HepG2 (cell line): ENCODE measurements around the gene ST6GALNAC2. TPM values are rescaled to one million over a fixed set of nuclear protein-coding genes. Genes with fewer than 3 reads are reported as not detected.
A peak's percentile ranks its signal among the peaks of the same experiment; 100 is the strongest.

Experiments used
- ATM ChIP-seq: fragments of 450-650 bp; IDR thresholded peaks from 2 replicates; pipeline ENCODE4 v1.7.1; 2017; ENCODE audit warnings: mild to moderate bottlenecking, borderline replicate concordance
- DMAP1 ChIP-seq: IDR thresholded peaks from 2 replicates; pipeline ENCODE4 v1.6.1; 2016
- EED ChIP-seq: sonication (generic); formaldehyde crosslinking; IDR thresholded peaks from 2 replicates; pipeline ENCODE4 v1.5.0; 2020; ENCODE audit warnings: mild to moderate bottlenecking, missing genetic modification reagents
- FOXA3 ChIP-seq: IDR thresholded peaks from 2 replicates; pipeline ENCODE4 v1.6.1; 2016; ENCODE audit warnings: missing genetic modification reagents, missing compliant biosample characterization
- GATAD1 ChIP-seq: IDR thresholded peaks from 2 replicates; pipeline ENCODE4 v1.6.1; 2016; ENCODE audit warnings: missing genetic modification reagents, missing compliant biosample characterization
- GFI1 ChIP-seq: sonication (generic); formaldehyde crosslinking; IDR thresholded peaks from 2 replicates; pipeline ENCODE4 v1.5.0; 2020; ENCODE audit warnings: missing genetic modification reagents, mild to moderate bottlenecking, borderline replicate concordance
- KDM1A ChIP-seq: IDR thresholded peaks from 2 replicates; pipeline ENCODE4 v1.6.1; 2016; ENCODE audit warnings: missing compliant biosample characterization
- MTA1 ChIP-seq: sonication (generic); formaldehyde crosslinking; IDR thresholded peaks from 2 replicates; pipeline ENCODE4 v1.4.0; 2020; ENCODE audit warnings: missing genetic modification reagents, mild to moderate bottlenecking, borderline replicate concordance
- NFATC3 ChIP-seq: sonication (generic); formaldehyde crosslinking; IDR thresholded peaks from 2 replicates; pipeline ENCODE4 v1.5.1; 2020; ENCODE audit warnings: mild to moderate bottlenecking, missing genetic modification reagents
- NR3C1 ChIP-seq: sonication (generic); formaldehyde crosslinking; IDR thresholded peaks from 2 replicates; pipeline ENCODE4 v1.4.0; 2020; ENCODE audit warnings: missing genetic modification reagents
- PHF8 ChIP-seq: sonication (generic); formaldehyde crosslinking; IDR thresholded peaks from 2 replicates; pipeline ENCODE4 v1.5.0; 2020; ENCODE audit warnings: missing genetic modification reagents
- POLR2AphosphoS2 ChIP-seq: IDR thresholded peaks from 2 replicates; pipeline ENCODE4 v1.6.1; 2011; ENCODE audit warnings: low read depth, low read length, improper control_type of control experiment
- RBM22 ChIP-seq: fragments of 200-400 bp; formaldehyde crosslinking; optimal IDR thresholded peaks from 2 replicates; pipeline ENCODE3; 2017; ENCODE audit warnings: mild to moderate bottlenecking, low read length, moderate library complexity
- SMAD9 ChIP-seq: sonication (generic); formaldehyde crosslinking; IDR thresholded peaks from 2 replicates; pipeline ENCODE4 v1.5.1; 2020; ENCODE audit warnings: mild to moderate bottlenecking, missing genetic modification reagents
- SMYD3 ChIP-seq: sonication (generic); formaldehyde crosslinking; IDR thresholded peaks from 2 replicates; pipeline ENCODE4 v1.8.1; 2023; ENCODE audit warnings: mild to moderate bottlenecking, missing genetic modification reagents
- SOX6 ChIP-seq, 2 experiments: fragments of 450-650 bp in 1 of 2; sonication (generic) in 1 of 2; formaldehyde crosslinking in 1 of 2; IDR thresholded peaks; 2 replicates each; pipeline versions ENCODE4 v1.4.0 to v1.6.1; 2017 to 2020; ENCODE audit warnings: antibody characterized with exemption in 1 of 2, mild to moderate bottlenecking in 1 of 2, missing genetic modification reagents in 1 of 2
- YEATS4 ChIP-seq: sonication (generic); formaldehyde crosslinking; IDR thresholded peaks from 2 replicates; pipeline ENCODE4 v1.4.0; 2020; ENCODE audit warnings: missing genetic modification reagents, borderline replicate concordance
- ZBTB8A ChIP-seq: sonication (generic); formaldehyde crosslinking; IDR thresholded peaks from 2 replicates; pipeline ENCODE4 v1.4.0; 2020; ENCODE audit warnings: mild to moderate bottlenecking, low read depth, missing genetic modification reagents, borderline replicate concordance
- ZIK1 ChIP-seq: sonication (generic); formaldehyde crosslinking; IDR thresholded peaks from 2 replicates; pipeline ENCODE4 v1.5.0; 2020; ENCODE audit warnings: mild to moderate bottlenecking, low read depth, missing genetic modification reagents, borderline replicate concordance
- ZNF17 ChIP-seq: sonication (generic); formaldehyde crosslinking; IDR thresholded peaks from 2 replicates; pipeline ENCODE4 v1.5.0; 2020; ENCODE audit warnings: mild to moderate bottlenecking, missing genetic modification reagents
- ZNF326 ChIP-seq: sonication (generic); formaldehyde crosslinking; IDR thresholded peaks from 2 replicates; pipeline ENCODE4 v1.4.0; 2020; ENCODE audit warnings: missing genetic modification reagents, borderline replicate concordance
- ZNF572 ChIP-seq: sonication (generic); formaldehyde crosslinking; IDR thresholded peaks from 2 replicates; pipeline ENCODE4 v1.5.1; 2020; ENCODE audit warnings: mild to moderate bottlenecking, missing genetic modification reagents
- ZNF672 ChIP-seq: sonication (generic); formaldehyde crosslinking; IDR thresholded peaks from 2 replicates; pipeline ENCODE4 v1.8.1; 2022; ENCODE audit warnings: missing genetic modification reagents
- polyA plus RNA-seq, 8 experiments: library from polyadenylated mRNA; depleted of rRNA in 3 of 8; stranded (reverse) in 7 of 8; unstranded in 1 of 8; fragments of >200 nt; fragmentation: Illumina TruSeq in 4 of 8; extraction: Trizol in 4 of 8; gene quantifications; 2 replicates each; pipeline versions ENCODE4 v1.2.1 to v1.2.3, GENCODE V29; 2011 to 2016; ENCODE audit warnings: low read depth in 4 of 8, missing spikeins in 1 of 8, mixed read lengths in 1 of 8; ENCODE audit not compliant: insufficient read depth in 1 of 8
- total RNA-seq, 5 experiments: library from RNA; depleted of rRNA; stranded (reverse); fragments of >200 nt; fragmentation: Illumina TruSeq; extraction: Trizol; gene quantifications; 2 replicates each; pipeline ENCODE4 v1.2.3, GENCODE V29; 2016; ENCODE audit warnings: low read depth in 1 of 5
- TF ChIP-seq, protein P1 (sequence below): sonication (generic); IDR thresholded peaks from 2 replicates; pipeline ENCODE4 v1.6.1; 2016; ENCODE audit warnings: low read depth, borderline replicate concordance
- TF ChIP-seq, protein P2 (sequence below): fragments of 450-650 bp; IDR thresholded peaks from 2 replicates; pipeline ENCODE4 v1.6.1; 2016

The ST6GALNAC2 gene
- total and polyA plus RNA-seq, 2 of the 13 experiments (the other 11 are each of a cell fraction or from before 2014, with no cell fraction given), result 0.12 to 0.49 TPM

DNA sequence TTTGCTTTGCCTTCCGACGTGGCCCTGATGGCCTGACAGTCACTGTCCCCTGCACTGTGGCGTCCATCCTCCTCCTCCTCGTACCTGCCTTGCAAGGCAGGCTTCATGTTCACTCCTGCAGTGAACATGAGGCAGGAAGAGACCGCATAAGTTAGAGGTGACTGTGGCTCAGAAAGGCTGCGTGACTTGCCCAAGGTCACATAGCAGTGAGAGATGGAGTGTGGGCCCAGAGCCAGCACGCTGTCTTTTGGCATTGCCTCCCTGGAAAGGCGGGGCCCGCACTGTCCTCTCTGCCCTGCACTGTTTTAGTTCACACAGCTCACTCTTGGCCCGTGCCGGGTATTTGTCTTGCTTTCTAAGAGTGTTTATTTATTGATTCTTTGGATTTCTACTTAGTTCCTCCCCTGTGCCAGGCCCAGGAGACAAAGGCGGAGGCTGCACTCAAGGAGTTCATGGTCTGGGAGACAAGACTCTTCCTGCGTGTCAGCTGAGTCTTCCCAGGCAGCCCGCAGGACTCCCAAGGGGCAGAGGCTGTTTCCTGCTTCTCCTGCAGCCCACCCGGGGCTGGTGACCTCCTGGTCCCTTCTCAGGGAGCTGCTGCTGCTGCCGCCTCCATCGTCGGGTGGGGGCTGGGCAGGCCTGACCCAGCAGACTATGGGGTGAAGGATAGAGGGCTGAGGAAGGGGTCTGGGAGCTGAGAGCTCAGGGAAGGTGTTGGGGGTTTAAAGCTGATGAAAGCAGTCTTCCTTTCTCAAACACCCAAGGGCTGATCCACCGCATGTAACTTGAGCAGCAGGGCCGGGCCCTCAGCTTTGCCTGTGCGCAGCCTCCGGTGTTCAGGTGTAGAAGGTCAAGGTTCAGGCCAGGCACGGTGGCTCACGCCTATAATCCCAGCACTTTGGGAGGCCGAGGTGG lies 60.8 kb downstream of the ST6GALNAC2 start (continued):
- TF ChIP-seq GATAD1, result no peak; the same call in 1 of the 2 replicates
- no peak for TF ChIP-seq ZNF672
- no peak for TF ChIP-seq POLR2AphosphoS2
- peak; percentile 17; the same call in 1 of the 2 replicates for TF ChIP-seq DMAP1 (CRISPR knock-in tag)
- peak; percentile 38; the same call in 1 of the 2 replicates for TF ChIP-seq ZNF572 (CRISPR knock-in tag)
- TF ChIP-seq FOXA3 (CRISPR knock-in tag), result peak; percentile 66
- no peak for TF ChIP-seq ZNF326
- no peak for TF ChIP-seq ZBTB8A (CRISPR knock-in tag)
- TF ChIP-seq SMAD9, result 0 out of 2 replicates have a peak, but pooled peaks have one; percentile 43
- no peak for TF ChIP-seq ZNF17 (CRISPR knock-in tag)
- peak; percentile 85 for TF ChIP-seq KDM1A (CRISPR knock-in tag)
- TF ChIP-seq MTA1, result peak; percentile 86; the same call in 1 of the 2 replicates
- TF ChIP-seq SMYD3, result no peak
- TF ChIP-seq, protein P1, sequence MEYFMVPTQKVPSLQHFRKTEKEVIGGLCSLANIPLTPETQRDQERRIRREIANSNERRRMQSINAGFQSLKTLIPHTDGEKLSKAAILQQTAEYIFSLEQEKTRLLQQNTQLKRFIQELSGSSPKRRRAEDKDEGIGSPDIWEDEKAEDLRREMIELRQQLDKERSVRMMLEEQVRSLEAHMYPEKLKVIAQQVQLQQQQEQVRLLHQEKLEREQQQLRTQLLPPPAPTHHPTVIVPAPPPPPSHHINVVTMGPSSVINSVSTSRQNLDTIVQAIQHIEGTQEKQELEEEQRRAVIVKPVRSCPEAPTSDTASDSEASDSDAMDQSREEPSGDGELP, result peak; percentile 78; the same call in 1 of the 2 replicates
- peak; percentile 62; the same call in 1 of the 2 replicates for TF ChIP-seq ZIK1
- peak; percentile 47; the same call in 1 of the 2 replicates for TF ChIP-seq YEATS4 (CRISPR knock-in tag)
- TF ChIP-seq RBM22, result no peak
- no peak for TF ChIP-seq GFI1 (CRISPR knock-in tag)
- TF ChIP-seq NR3C1 (CRISPR knock-in tag), result no peak
- peak; percentile 22; the same call in 1 of the 2 replicates for TF ChIP-seq PHF8 (CRISPR knock-in tag)
- no peak for TF ChIP-seq ATM
- TF ChIP-seq, protein P2, sequence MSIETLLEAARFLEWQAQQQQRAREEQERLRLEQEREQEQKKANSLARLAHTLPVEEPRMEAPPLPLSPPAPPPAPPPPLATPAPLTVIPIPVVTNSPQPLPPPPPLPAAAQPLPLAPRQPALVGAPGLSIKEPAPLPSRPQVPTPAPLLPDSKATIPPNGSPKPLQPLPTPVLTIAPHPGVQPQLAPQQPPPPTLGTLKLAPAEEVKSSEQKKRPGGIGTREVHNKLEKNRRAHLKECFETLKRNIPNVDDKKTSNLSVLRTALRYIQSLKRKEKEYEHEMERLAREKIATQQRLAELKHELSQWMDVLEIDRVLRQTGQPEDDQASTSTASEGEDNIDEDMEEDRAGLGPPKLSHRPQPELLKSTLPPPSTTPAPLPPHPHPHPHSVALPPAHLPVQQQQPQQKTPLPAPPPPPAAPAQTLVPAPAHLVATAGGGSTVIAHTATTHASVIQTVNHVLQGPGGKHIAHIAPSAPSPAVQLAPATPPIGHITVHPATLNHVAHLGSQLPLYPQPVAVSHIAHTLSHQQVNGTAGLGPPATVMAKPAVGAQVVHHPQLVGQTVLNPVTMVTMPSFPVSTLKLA, result no peak
- TF ChIP-seq SOX6 (IDR thresholded peaks at IDR 0.05), result no peak
- TF ChIP-seq SOX6 (CRISPR knock-in tag; IDR thresholded peaks at IDR 0.05), result peak; percentile 52
- TF ChIP-seq EED (CRISPR knock-in tag), result no peak
- no peak for TF ChIP-seq NFATC3 (CRISPR knock-in tag)
